Ovary (tissue), 9 donors: ENCODE results near the gene ZNF106. TPM values are rescaled to one million over a fixed set of nuclear protein-coding genes. Genes with fewer than 3 reads are reported as not detected.

Experiments used
- DNase-seq, 5 donors: peaks; one replicate each; pipeline ENCODE4 v3.0.0-alpha.2; 2019 to 2020
- H3K27ac ChIP-seq, 2 donors: fragments of 200-600 bp; one replicate each; pipeline versions ENCODE4 v1.5.1 to v1.8.0; 2019 to 2022
- H3K27me3 ChIP-seq: fragments of 200-600 bp; one replicate; pipeline ENCODE4 v1.8.0; 2022
- H3K36me3 ChIP-seq: fragments of 200-600 bp; sonication (generic); one replicate; pipeline ENCODE4 v1.5.1; 2019
- H3K4me1 ChIP-seq: one replicate; pipeline ENCODE4 v1.8.1; 2013; ENCODE audit warnings: mild to moderate bottlenecking, moderate library complexity; ENCODE audit not compliant: insufficient read depth
- H3K4me3 ChIP-seq: fragments of 200-600 bp; sonication (generic); one replicate; pipeline ENCODE4 v1.5.1; 2017
- H3K9me3 ChIP-seq, 2 donors: fragments of 200-600 bp in 1 of 2; sonication (generic) in 1 of 2; one replicate each; pipeline versions ENCODE4 v1.5.1 to v1.8.1; 2013 to 2019; ENCODE audit warnings: mild to moderate bottlenecking in 1 of 2, moderate library complexity in 1 of 2
- EP300 ChIP-seq: sonication (generic); formaldehyde crosslinking; IDR thresholded peaks from one replicate; pipeline ENCODE4 v1.6.1; 2017; ENCODE audit warnings: antibody characterized with exemption
- POLR2A ChIP-seq: fragments of 450-650 bp; IDR thresholded peaks from one replicate; pipeline ENCODE4 v1.6.1; 2017; ENCODE audit warnings: antibody characterized with exemption, mild to moderate bottlenecking, moderate library complexity
- WGBS, 3 donors: extraction: QIAGEN DNeasy Blood & Tissue Kit in 1 of 3; methylation state at CpG; one replicate each; pipeline versions ENCODE4 v1.1.5 to v1.1.7; 2013 to 2017; 5-methylcytosine and 5-hydroxymethylcytosine counted together
- intact Hi-C, 4 donors: fragments of 100-400 bp; cut with DNase I; formaldehyde crosslinking; loops; one replicate each; pipeline versions ENCODE4 v1.11.0 to v1.15.1; 2022 to 2023
- polyA plus RNA-seq, 2 donors: library from polyadenylated mRNA; stranded (reverse); fragments of 200-250 nt in 1 of 2; fragments of 350-450 nt in 1 of 2; fragmentation: Illumina TruSeq in 1 of 2; extraction: RNeasy Lipid Tissue Mini Kit (QIAGEN cat#74804) in 1 of 2; gene quantifications; one replicate each; pipeline ENCODE4 v1.2.3, GENCODE V29; 2013 to 2014
- total RNA-seq, 7 donors: library from RNA; depleted of rRNA in 2 of 7; stranded (reverse); fragments of >200 nt in 2 of 7; fragmentation: NEBNext Ultra II Directional in 3 of 7; extraction: Animal tissue kit (Norgen Biotek cat#: 25700) in 3 of 7; gene quantifications; one replicate each; pipeline versions ENCODE4 v1.1.0 to v1.2.4, GENCODE V29; 2016 to 2023
- TF ChIP-seq, protein P1 (sequence below), 3 donors: fragments of 450-650 bp in 2 of 3; fragments of 200-600 bp in 1 of 3; IDR thresholded peaks; one replicate each; pipeline versions ENCODE4 v1.5.1 to v1.8.0; 2016 to 2022; ENCODE audit warnings: antibody characterized with exemption in 3 of 3, mild to moderate bottlenecking in 1 of 3
- donor health status: DM: no; HTN: no; CAD: no; lungs with moderate emphysema.
- donor health status: DM: no; HTN: no; CAD: no.
- donor health status: Bipolar disorder and iron deficiency.
- donor health status: DM: yes; HTN: yes; CAD: no.
- donor health status: DM: no; HTN: no; CAD: no.
- donor health status: DM: yes; HTN: yes; CAD: no.

ZNF106 gene
- total and polyA plus RNA-seq, 9 donors, result 12.2 to 59.0 (median 43.4) TPM

DNA sequence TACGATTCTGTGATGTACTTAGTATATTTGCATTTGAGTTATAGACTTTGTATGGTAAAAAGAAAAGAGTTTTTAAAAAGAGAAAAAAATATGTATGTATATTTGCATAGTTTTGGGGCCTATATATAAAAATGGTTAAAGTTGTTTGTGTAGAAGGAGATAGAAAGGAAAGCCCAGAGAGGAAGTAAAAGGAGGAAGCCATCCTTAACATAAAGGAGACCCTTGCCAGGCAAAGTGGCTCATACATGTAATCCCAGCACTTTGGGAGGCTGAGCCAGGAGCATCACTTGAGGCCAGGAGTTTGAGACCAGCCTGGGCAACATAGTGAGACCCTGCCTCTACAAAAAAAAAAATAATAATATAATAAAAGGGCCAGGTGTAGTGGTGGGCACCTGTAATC is 12.9 kb upstream of the ZNF106 start:
- Histone ChIP-seq H3K36me3 (no peaks in the 10 kb centered on the region), H3K4me3 (no peak overlapping the region), H3K4me1 (peaks cover 6% of the 10 kb centered on the region), H3K27me3 (no peaks in the 10 kb centered on the region), H3K27ac (no peak overlapping the region), H3K9me3 (no peaks in the 10 kb centered on the region)
- TF ChIP-seq, protein P1, sequence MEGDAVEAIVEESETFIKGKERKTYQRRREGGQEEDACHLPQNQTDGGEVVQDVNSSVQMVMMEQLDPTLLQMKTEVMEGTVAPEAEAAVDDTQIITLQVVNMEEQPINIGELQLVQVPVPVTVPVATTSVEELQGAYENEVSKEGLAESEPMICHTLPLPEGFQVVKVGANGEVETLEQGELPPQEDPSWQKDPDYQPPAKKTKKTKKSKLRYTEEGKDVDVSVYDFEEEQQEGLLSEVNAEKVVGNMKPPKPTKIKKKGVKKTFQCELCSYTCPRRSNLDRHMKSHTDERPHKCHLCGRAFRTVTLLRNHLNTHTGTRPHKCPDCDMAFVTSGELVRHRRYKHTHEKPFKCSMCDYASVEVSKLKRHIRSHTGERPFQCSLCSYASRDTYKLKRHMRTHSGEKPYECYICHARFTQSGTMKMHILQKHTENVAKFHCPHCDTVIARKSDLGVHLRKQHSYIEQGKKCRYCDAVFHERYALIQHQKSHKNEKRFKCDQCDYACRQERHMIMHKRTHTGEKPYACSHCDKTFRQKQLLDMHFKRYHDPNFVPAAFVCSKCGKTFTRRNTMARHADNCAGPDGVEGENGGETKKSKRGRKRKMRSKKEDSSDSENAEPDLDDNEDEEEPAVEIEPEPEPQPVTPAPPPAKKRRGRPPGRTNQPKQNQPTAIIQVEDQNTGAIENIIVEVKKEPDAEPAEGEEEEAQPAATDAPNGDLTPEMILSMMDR (IDR thresholded peaks at IDR 0.05), result no peak
- no peak for TF ChIP-seq POLR2A
- no peak for TF ChIP-seq EP300
- intact Hi-C loops, result no loop called here
- whole genome bisulfite sequencing, 3 donors, result 89 to 92% (median 91%) methylated on average over 1 of the region's 1 CpG
- DNase-seq, result no peak

DNA sequence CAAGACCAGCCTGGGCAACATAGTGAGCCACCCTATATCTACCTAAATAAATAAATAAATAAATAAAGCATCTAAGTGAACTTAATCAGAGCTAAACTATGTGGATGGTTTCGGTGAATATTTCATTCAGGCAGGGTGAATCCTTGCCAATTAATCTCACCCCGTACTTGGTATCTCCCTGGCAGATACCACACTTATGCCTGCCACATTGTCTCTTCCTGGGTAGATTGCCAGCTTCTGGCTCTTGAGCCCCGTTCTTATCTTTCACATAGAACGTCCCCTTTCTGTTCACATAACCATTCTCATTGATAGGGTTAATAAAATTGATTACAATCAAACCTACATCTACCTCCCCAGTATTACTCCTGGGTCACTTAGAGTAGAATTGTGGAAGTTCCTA is 11.5 kb upstream of the ZNF106 start:
- H3K27me3 ChIP-seq, result no peaks in the 10 kb centered on the region
- no peaks in the 10 kb centered on the region for H3K9me3 ChIP-seq
- no peak for TF ChIP-seq EP300
- TF ChIP-seq POLR2A, result no peak
- TF ChIP-seq, protein P1 (IDR thresholded peaks at IDR 0.05), result no peak
- intact Hi-C loops, result no loop called here
- H3K36me3 ChIP-seq, result no peaks in the 10 kb centered on the region
- no peak overlapping the region for H3K4me3 ChIP-seq
- peaks cover 6% of the 10 kb centered on the region for H3K4me1 ChIP-seq
- DNase-seq, result no peak
- no peak overlapping the region for H3K27ac ChIP-seq
- 70 to 85% (median 75%) methylated on average over 4 of the region's 4 CpGs for WGBS, 3 donors

DNA sequence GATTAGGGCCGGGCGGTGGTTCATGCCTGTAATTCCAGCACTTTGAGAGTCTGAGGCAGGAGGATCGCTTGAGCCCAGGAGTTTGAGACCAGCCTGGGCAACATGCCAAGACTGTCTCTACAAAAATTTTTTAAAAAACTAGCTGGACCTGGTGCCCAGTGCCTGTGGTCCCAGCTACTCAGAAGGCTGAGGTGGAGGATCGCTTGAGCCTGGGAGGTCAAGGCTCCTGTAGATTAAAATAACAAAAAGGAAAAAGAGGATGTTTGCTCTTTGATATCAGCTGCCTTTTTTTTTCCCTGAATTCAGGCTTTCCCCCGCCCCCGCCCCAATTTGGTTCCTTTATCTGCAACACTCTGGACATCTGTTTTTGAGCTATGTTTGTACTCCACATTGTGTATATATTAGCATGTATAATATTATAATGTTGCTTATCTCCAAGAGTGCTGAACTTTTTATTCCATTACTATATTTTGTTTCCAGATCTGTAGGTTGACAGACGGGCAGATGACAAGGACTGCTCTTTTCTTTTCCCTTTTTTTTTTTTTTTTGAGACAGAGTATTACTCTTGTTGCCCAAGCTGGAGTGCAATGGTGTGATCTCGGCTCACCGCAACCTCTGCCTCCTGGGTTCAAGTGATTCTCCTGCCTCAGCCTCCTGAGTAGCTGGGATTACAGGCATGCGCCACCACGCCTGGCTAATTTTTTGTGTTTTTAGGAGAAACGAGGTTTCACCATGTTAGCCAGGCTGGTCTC is 9.1 kb upstream of the ZNF106 start:
- intact Hi-C loops, result no loop called here
- H3K36me3 ChIP-seq, result no peaks in the 10 kb centered on the region
- no peaks in the 10 kb centered on the region for H3K9me3 ChIP-seq
- H3K4me1 ChIP-seq, result peaks cover 5% of the 10 kb centered on the region
- DNase-seq, result peak in 2 of 5 donors; percentile 49 to 52
- no peaks in the 10 kb centered on the region for H3K27me3 ChIP-seq
- no peak for TF ChIP-seq EP300
- no peak for TF ChIP-seq POLR2A
- TF ChIP-seq, protein P1 (IDR thresholded peaks at IDR 0.05), result no peak
- WGBS, 3 donors, result 43 to 59% (median 51%) methylated on average over 12 of the region's 12 CpGs
- H3K27ac ChIP-seq, result peak overlapping the region; percentile 40 to 43
- H3K4me3 ChIP-seq, result no peak overlapping the region

DNA sequence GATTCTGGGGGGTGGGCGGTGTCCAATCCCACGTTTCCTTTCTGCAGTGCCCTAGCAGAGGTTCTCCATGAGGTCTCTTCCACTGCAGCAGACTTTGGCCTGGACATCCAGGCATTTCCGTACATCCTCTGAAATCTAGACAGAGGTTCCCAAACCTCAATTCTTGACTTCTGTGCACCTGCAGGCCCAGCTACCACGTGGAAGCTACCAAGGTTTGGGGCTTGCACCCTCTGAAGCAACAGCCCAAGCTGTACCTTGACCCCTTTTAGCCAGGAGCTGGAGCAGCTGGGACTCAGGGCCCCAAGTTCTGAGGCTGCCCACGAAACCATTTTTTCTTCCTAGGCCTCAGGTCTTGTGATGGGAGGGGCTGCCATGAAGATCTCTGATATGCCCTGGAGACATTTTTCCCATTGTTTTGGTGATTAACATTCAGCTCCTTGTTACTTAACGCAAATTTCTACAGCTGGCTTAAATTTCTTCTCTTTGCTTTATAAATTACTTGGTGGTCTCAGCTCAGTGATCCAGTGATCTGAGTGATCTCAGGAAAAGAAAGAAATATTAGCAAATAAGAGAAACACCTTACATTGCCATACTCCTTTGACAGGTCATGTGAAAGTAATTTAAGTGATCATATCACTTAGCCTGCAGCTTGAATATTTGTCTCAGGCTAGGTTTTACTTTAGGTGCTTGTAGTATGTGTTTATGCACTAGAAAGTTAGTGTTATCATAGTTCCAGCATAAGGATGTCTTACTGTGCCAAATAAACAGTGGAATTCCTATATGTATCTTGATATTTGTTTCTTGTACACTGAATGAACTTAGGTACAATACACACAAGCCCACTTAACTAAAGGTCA is 7.5 kb upstream of the ZNF106 start:
- no peaks in the 10 kb centered on the region for H3K36me3 ChIP-seq
- peak overlapping the region in 1 of 2 donors; percentile 2 for H3K27ac ChIP-seq
- H3K4me1 ChIP-seq, result peaks cover 5% of the 10 kb centered on the region
- H3K27me3 ChIP-seq, result no peaks in the 10 kb centered on the region
- WGBS, 3 donors, result 65 to 68% (median 67%) methylated on average over 6 of the region's 6 CpGs
- no peak overlapping the region for H3K4me3 ChIP-seq
- no peaks in the 10 kb centered on the region for H3K9me3 ChIP-seq
- TF ChIP-seq POLR2A (no peak), EP300 (no peak)
- TF ChIP-seq, protein P1 (IDR thresholded peaks at IDR 0.05), result no peak
- intact Hi-C loops, result no loop called here
- no peak for DNase-seq
